GDM1 (cell line): ENCODE data around the gene ULK3.
A peak's percentile ranks its signal among the peaks of the same experiment; 100 is the strongest.

Source experiments
- DNase-seq: peaks from one replicate; lab custom pipeline; 2025; lab: John Stamatoyannopoulos, UW

Gene ULK3

GRCh38 chr15:74799255-74799855 is 43.6 kb downstream of the ULK3 start:
- no peak for DNase-seq

- DNase-seq, result no peak
These were observed 44.3 kb downstream of the ULK3 start for GRCh38 chr15:74798388-74799254.

- DNase-seq, result no peak
These were observed 46.9 kb downstream of the ULK3 start for GRCh38 chr15:74795966-74796625.

GRCh38 chr15:74794970-74795349 is 48.0 kb downstream of the ULK3 start:
- DNase-seq, result no peak

GRCh38 chr15:74794248-74794969 is 48.5 kb downstream of the ULK3 start:
- DNase-seq, result no peak

GRCh38 chr15:74793135-74794028 is 49.6 kb downstream of the ULK3 start:
- DNase-seq, result peak; percentile 27

- DNase-seq, result no peak
These were observed 50.5 kb downstream of the ULK3 start for GRCh38 chr15:74792227-74793016.

- no peak for DNase-seq
These were observed 51.3 kb downstream of the ULK3 start for GRCh38 chr15:74791667-74792066.

GRCh38 chr15:74791007-74791406 is 51.9 kb downstream of the ULK3 start:
- DNase-seq, result no peak

GRCh38 chr15:74790080-74790916 is 52.7 kb downstream of the ULK3 start:
- DNase-seq, result peak; percentile 66

GRCh38 chr15:74789741-74790079 is 53.2 kb downstream of the ULK3 start:
- no peak for DNase-seq

GRCh38 chr15:74789171-74789631 is 53.8 kb downstream of the ULK3 start:
- no peak for DNase-seq

- no peak for DNase-seq
These were observed 54.2 kb downstream of the ULK3 start for GRCh38 chr15:74788683-74789151.

GRCh38 chr15:74788042-74788682 is 54.8 kb downstream of the ULK3 start:
- no peak for DNase-seq

GRCh38 chr15:74787251-74788041 is 55.5 kb downstream of the ULK3 start:
- DNase-seq, result peak; percentile 94

GRCh38 chr15:74786551-74787165 is 56.3 kb downstream of the ULK3 start:
- DNase-seq, result no peak
